Motor neuron (in vitro differentiated cells): ENCODE data around the gene LRRC74B. TPM values are rescaled to one million over a fixed set of nuclear protein-coding genes. Genes with fewer than 3 reads are reported as not detected.
"Not testable (repeated sequence)": the region's sequence is repeated elsewhere in the genome, so short reads cannot be mapped to it uniquely, and the experiment has no call there.

Source experiments
- ATAC-seq, 8 experiments: fragments of 200-7000 bp; cut with Tn5 transposase; replicated peaks in 6 of 8; 2 replicates each; pipeline ENCODE4 v1.8.0; 2021; ENCODE audit warnings: mild to moderate bottlenecking in 8 of 8, moderate library complexity in 8 of 8
- H3K27ac ChIP-seq, 2 donors: fragments of 250-450 bp; sonication (Bioruptor Pico); 2 replicates each; pipeline ENCODE4 v1.9.0; 2021; ENCODE audit warnings: antibody characterized with exemption in 2 of 2, mild to moderate bottlenecking in 2 of 2, moderate library complexity in 1 of 2
- H3K4me1 ChIP-seq, 2 donors: fragments of 250-450 bp; sonication (Bioruptor Pico); replicated peaks in 1 of 2; 2 replicates each; pipeline ENCODE4 v1.6.1; 2021; ENCODE audit warnings: antibody characterized with exemption in 2 of 2, mild to moderate bottlenecking in 2 of 2, moderate library complexity in 1 of 2
- H3K4me3 ChIP-seq, 5 donors: fragments of 250-450 bp; sonication (Bioruptor Pico); 2 replicates each; pipeline ENCODE4 v1.9.0; 2021; ENCODE audit warnings: antibody characterized with exemption in 5 of 5, mild to moderate bottlenecking in 5 of 5, moderate library complexity in 4 of 5
- WGBS, 10 experiments: fragments of 450-650 bp; shearing (Covaris generic); methylation state at CpG; one replicate each; pipeline ENCODE4 v1.0.0; 2022; 5-methylcytosine and 5-hydroxymethylcytosine counted together
- in situ Hi-C, 9 experiments: fragments of 400-800 bp; cut with MboI; loops; one replicate each; pipeline ENCODE4 v1.15.0; 2021; ENCODE audit warnings: low sequenced_read_pairs in 9 of 9, low pct_unique_long_range_greater_than_20kb in 2 of 9; ENCODE audit not compliant: unreplicated experiment in 9 of 9
- total RNA-seq, 8 experiments: library from RNA; unstranded; fragments of 300-600 nt; gene quantifications; 2 replicates each; pipeline versions ENCODE4 v1.2.3 to v1.2.4, GENCODE V29; 2022

LRRC74B gene
- total RNA-seq, 8 experiments from 2014 or later, result 0.13 to 3.0 (median 0.45) TPM

DNA sequence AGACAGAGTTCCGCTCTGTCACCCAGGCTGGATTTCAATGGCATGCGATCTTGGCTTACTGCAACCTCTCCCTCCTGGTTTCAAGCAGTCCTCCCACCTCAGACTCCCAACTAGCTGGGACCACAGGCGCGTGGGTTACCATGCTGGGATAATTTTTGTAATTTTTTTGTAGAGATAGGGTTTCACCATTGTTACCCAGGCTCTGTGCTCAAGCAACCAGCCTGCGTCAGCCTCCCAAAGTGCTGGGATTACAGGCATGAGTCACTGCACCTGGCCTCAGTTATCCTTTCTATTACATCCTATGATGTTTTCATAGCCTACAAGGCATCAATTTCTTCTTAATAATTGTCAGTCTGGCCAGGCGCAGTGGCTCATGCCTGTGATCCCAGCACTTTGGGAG is 36.5 kb downstream of the LRRC74B start:
- H3K4me1 ChIP-seq, result no peaks in the 10 kb centered on the region
- in situ Hi-C loops, result loop anchor here in 2 of 9 experiments (10.0 to 25.0 kb wide), 2 partner anchors 57 to 195 kb away; no protein-coding TSS in a partner anchor

GRCh38 chr22:21087119-21087518 is 41.4 kb downstream of the LRRC74B start:
- no peak overlapping the region for H3K27ac ChIP-seq

More for the DNA sequence above, 36.5 kb downstream of the LRRC74B start:
- no peak overlapping the region for H3K4me3 ChIP-seq
- ATAC-seq, result no peak
- WGBS, 10 experiments, result 63 to 100% (median 80%) methylated on average over 1 to 3 of the region's 6 CpGs; no CpG with 5 or more reads in 5 of the 10 experiments
- H3K27ac ChIP-seq, result no peak overlapping the region

GRCh38 chr22:21087926-21088325 is 42.2 kb downstream of the LRRC74B start:
- H3K27ac ChIP-seq, H3K4me3 ChIP-seq, ATAC-seq, H3K4me1 ChIP-seq: not testable (repeated sequence)
- in situ Hi-C loops, result loop anchor here in 2 of 9 experiments (10.0 to 25.0 kb wide), 2 partner anchors 63 to 201 kb away; no protein-coding TSS in a partner anchor
- WGBS, 10 experiments, result 60 to 100% (median 88%) methylated on average over 1 to 6 of the region's 11 CpGs; no CpG with 5 or more reads in 4 of the 10 experiments

More at GRCh38 chr22:21087119-21087518, 41.4 kb downstream of the LRRC74B start:
- H3K4me1 ChIP-seq, result no peaks in the 10 kb centered on the region
- in situ Hi-C loops, result loop anchor here in 2 of 9 experiments (10.0 to 25.0 kb wide), 2 partner anchors 62 to 200 kb away; no protein-coding TSS in a partner anchor
- 40 to 100% (median 84%) methylated on average over 1 to 5 of the region's 5 CpGs; no CpG with 5 or more reads in 2 of the 10 experiments for WGBS, 10 experiments
- ATAC-seq, result no peak
- no peak overlapping the region for H3K4me3 ChIP-seq

DNA sequence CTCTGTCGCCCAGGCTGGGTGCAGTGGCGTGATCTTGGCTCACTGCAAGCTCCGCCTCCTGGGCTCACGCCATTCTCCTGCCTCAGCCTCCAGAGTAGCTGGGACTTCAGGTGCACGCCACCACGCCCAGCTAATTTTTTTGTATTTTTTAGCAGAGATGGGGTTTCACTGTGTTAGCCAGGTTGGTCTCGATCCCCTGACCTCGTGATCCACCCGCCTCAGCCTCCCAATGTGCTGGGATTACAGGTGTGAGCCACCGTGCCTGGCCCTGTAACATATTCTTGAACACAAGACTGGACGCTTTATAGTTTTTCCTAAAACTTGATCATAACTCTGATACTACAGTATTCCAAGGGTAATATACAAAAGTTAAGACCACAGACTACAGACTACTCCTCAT is 45.5 kb downstream of the LRRC74B start:
- not testable (repeated sequence) for ATAC-seq, H3K27ac ChIP-seq, H3K4me1 ChIP-seq, H3K4me3 ChIP-seq
- in situ Hi-C loops, result loop anchor here in 1 of 9 experiments (25.0 kb wide), 1 partner anchor 204 kb away; no protein-coding TSS in a partner anchor
- 87 to 100% (median 93%) methylated on average over 1 to 9 of the region's 11 CpGs; no CpG with 5 or more reads in 1 of the 10 experiments for WGBS, 10 experiments

- Histone ChIP-seq H3K27ac (no peak overlapping the region), H3K4me1 (no peaks in the 10 kb centered on the region), H3K4me3 (no peak overlapping the region)
- in situ Hi-C loops, result loop anchor here in 1 of 9 experiments (25.0 kb wide), 1 partner anchor 206 kb away; no protein-coding TSS in a partner anchor
- no peak for ATAC-seq
- WGBS, 10 experiments, result 33 to 100% (median 80%) methylated on average over 1 to 3 of the region's 3 CpGs
These were observed 47.2 kb downstream of the LRRC74B start for GRCh38 chr22:21092797-21093554.

GRCh38 chr22:21093555-21094137 is 47.9 kb downstream of the LRRC74B start:
- H3K4me3 ChIP-seq, H3K27ac ChIP-seq, H3K4me1 ChIP-seq, ATAC-seq: not testable (repeated sequence)
- 40 to 85% (median 72%) methylated on average over 1 to 5 of the region's 9 CpGs; no CpG with 5 or more reads in 5 of the 10 experiments for WGBS, 10 experiments
- in situ Hi-C loops, result loop anchor here in 1 of 9 experiments (25.0 kb wide), 1 partner anchor 206 kb away; no protein-coding TSS in a partner anchor

DNA sequence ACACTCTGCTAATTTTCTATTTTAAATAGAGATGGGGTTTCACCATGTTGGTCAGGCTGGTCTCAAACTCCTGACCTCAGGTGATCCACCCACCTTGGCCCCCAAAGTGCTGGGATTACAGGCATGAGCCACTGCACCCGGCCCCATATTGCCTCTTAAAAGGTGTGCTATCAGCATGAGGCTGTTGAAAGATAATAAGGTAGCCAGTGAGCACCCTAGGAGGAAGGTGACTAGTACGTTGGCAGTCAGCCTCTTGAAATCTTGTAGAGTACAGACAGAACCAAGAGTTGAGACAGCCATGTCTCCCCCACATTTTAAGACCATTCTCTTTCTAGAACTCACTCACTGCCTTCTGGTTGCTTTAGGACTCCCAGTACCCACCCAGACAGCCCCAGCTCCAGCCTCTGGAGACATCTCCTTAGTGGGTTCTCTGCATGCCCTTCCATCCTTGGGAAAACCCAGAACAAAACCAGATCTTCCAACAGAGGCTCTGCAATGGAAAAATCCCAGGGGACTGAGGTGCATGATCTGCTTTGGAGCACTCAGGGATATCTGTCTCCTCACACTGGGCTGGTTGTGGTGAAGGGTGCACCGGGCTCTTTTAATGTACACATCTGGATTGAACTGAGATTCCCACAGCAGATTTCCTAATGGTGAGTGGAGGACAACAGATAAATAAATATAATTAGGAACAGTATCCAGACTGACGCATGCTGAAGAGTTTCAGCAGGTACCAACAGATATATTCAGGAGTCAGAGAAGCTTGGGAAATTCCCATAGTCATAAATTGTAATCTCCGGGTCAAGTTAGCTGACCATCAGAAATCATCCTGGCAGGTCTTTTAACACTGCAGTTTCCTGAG is 49.4 kb downstream of the LRRC74B start:
- H3K4me3 ChIP-seq, result no peak overlapping the region
- WGBS, 10 experiments, result 0 to 90% (median 70%) methylated on average over 1 to 5 of the region's 5 CpGs
- in situ Hi-C loops, result loop anchor here in 1 of 9 experiments (25.0 kb wide), 1 partner anchor 208 kb away; no protein-coding TSS in a partner anchor
- ATAC-seq, result no peak
- H3K4me1 ChIP-seq, result no peaks in the 10 kb centered on the region
- no peak overlapping the region for H3K27ac ChIP-seq

DNA sequence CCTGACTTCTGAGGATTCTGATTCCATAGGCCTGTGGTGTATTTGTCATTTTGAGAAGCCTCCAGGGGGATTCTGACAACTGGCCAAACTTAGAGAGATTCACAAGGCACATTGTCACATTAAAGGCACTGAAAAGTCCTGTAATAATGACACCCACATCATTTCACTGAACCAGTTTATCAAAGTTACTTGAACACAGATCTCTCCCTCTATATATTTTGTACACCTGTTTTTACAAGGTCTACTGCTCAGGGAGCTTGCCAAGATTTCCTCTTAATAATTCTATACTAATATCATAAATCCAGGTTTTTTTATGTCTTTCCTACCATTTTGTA is 50.0 kb downstream of the LRRC74B start:
- Histone ChIP-seq H3K27ac (no peak overlapping the region), H3K4me3 (no peak overlapping the region), H3K4me1 (no peaks in the 10 kb centered on the region)
- ATAC-seq, result no peak
- in situ Hi-C loops, result loop anchor here in 1 of 9 experiments (25.0 kb wide), 1 partner anchor 208 kb away; no protein-coding TSS in a partner anchor

- H3K4me1 ChIP-seq, H3K4me3 ChIP-seq, ATAC-seq, H3K27ac ChIP-seq: not testable (repeated sequence)
- in situ Hi-C loops, result loop anchor here in 1 of 9 experiments (25.0 kb wide), 1 partner anchor 210 kb away; no protein-coding TSS in a partner anchor
- 63 to 100% (median 90%) methylated on average over 1 to 7 of the region's 9 CpGs; no CpG with 5 or more reads in 1 of the 10 experiments for WGBS, 10 experiments
These were observed 51.1 kb downstream of the LRRC74B start for GRCh38 chr22:21096878-21097277.

DNA sequence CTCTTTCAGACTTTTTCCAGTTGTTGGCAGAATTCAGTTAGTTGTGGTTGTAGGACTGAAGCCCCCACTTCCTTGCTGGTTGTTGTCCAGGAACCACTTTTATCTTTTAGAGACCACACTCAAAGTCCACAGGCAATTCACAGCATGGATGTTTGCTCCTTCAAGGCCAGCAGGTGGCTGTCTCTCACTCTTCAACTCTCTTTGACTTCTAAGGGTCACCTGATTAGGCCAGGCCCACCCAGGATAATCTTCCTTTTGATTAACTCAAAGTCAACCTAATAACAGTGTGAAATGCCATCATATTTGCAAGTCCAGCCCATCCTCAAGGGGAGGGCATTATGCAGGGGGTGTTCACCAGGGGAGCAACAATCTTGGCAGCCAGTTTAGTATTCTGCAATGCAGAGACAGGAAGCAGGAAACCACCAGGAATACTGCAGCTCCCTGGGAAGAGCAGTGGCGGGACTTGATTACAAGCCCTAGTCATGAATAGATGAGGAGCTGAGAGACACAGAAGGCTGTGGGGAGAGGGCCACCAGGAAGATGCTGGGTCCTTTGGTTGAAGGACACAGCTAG is 52.4 kb downstream of the LRRC74B start:
- Histone ChIP-seq H3K4me1 (peaks cover 0 to 3% of the 10 kb centered on the region in 2 donors), H3K27ac (peak overlapping the region in 1 of 2 donors; percentile 46), H3K4me3 (no peak overlapping the region)
- ATAC-seq, result no peak
- WGBS, 10 experiments, result 20 to 100% (median 80%) methylated on average over 1 of the region's 1 CpG; no CpG with 5 or more reads in 5 of the 10 experiments
- in situ Hi-C loops, result loop anchor here in 1 of 9 experiments (25.0 kb wide), 1 partner anchor 211 kb away; no protein-coding TSS in a partner anchor

DNA sequence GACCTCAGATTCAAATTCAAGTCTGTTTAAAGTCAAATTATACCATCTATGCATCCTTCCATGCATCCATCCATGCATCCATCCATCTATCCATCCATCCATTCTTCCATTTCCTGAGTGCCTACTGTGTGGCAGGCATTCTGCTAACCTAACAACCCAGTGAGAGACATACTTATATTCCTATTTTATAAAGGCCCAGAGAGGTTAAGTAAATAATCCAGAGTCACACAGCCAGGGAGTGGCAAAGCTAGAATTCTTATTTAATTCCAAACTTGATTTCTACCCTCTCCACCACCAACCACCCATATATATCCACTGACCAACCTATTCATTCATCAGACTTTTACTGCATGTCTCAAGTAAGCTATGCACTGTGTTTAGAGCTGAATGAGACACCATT is 53.8 kb downstream of the LRRC74B start:
- in situ Hi-C loops, result loop anchor here in 1 of 9 experiments (25.0 kb wide), 1 partner anchor 212 kb away; no protein-coding TSS in a partner anchor
- no peak overlapping the region for H3K4me3 ChIP-seq
- ATAC-seq, result no peak
- no peak overlapping the region for H3K27ac ChIP-seq
- peaks cover 8 to 13% of the 10 kb centered on the region in 2 donors for H3K4me1 ChIP-seq
